LHCN-M2 (cell line): ENCODE measurements around the gene PCCA. TPM values are rescaled to one million over a fixed set of nuclear protein-coding genes. Genes with fewer than 3 reads are reported as not detected.
"Not testable (repeated sequence)": the region's sequence is repeated elsewhere in the genome, so short reads cannot be mapped to it uniquely, and the experiment has no call there.

Experiments used
- DNase-seq: peaks from one replicate; pipeline ENCODE4 v3.0.0-alpha.2; 2012; ENCODE audit warnings: low read depth
- total RNA-seq: library from RNA; depleted of rRNA; stranded (reverse); fragments of >200 nt; gene quantifications from 2 replicates; pipeline ENCODE4 v1.2.3, GENCODE V29; 2014

The PCCA gene
- total RNA-seq, 1 experiment from 2014 or later = 10.5 TPM

- DNase-seq = no peak
These were observed 434.5 kb downstream of the PCCA start for GRCh38 chr13:100523411-100523810.

GRCh38 chr13:100523981-100524386 lies 435.1 kb downstream of the PCCA start:
- DNase-seq = no peak

DNA sequence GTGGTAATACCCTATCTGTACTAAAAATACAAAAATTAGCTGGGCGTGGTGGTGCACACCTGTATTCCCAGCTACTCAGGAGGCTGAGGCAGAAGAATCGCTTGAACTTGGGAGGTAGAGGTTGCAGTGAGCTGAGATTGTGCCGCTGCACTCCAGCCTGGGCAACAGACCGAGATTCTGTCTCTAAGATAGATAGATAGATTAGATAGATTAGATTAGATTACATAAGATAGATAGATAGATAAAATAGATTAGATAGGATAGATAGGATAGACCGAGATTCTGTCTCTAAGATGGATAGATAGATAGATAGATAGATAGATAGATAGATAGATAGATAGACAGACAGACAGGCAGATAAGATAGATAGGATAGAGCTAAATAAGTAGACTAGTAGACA lies 435.8 kb downstream of the PCCA start:
- DNase-seq = not testable (repeated sequence)

- DNase-seq = no peak
These were observed 436.8 kb downstream of the PCCA start for GRCh38 chr13:100525453-100526317.

- DNase-seq = no peak
These were observed 437.6 kb downstream of the PCCA start for GRCh38 chr13:100526318-100527000.

DNA sequence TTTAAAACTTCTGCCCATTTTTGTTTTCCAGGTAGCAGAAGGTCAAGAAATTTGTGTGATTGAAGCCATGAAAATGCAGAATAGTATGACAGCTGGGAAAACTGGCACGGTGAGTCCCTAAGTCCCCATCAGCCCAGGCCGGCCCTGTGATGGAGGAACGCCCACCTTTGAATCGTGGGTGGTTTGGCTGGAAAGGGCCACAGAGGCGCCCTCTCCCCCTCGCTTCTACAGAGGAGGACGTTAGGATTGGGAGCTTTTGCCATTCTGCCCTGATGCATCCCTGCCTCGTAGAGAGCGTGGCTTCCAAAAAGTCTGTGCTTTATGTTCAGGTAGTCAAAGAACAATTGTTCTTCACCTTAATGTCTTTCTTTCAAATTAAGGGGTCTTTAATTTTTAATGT lies 438.8 kb downstream of the PCCA start:
- no peak for DNase-seq

DNA sequence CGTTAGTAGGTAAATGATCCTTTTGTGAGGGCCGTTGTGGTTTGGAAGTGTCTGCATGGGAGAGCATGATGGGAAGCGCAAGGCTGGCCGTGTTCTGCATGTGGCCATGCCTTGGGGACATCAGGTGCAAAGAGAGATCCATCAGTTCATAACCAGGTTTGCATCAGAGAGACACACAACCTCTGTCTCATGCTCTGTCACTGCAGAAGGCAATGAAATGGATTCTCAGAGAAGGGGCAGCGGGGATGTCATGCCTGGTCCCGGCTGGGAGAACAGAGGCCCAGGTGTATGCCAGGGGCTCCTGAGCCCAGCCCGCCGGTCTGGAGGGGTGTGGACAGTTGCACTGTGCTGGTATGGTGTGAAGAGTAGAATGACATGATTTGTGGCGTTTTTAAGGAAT lies 439.5 kb downstream of the PCCA start:
- no peak for DNase-seq

DNA sequence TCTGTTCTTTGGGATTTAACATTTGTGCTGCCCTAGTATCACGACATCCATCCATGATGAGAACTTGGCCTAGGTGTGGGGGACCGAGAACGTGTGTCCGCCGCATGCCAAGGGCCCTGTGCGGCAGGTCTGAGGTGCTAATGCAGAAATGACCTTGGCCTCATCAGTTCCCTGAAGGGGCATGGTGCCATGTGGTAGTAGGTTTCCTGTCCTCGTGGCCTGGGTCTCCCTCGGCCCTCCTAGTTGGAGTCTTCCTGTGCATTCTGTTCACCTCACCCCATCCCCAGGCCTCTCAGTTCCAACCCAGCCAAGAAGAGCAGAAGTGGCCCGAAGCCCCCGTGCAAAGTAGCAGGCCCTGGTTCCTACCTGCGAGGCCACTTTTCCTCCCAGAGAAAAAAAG lies 439.9 kb downstream of the PCCA start:
- DNase-seq = no peak

GRCh38 chr13:100529666-100530377 lies 440.9 kb downstream of the PCCA start:
- DNase-seq = no peak

- no peak for DNase-seq
These were observed 441.8 kb downstream of the PCCA start for GRCh38 chr13:100530671-100531213.

GRCh38 chr13:100532090-100532766 lies 443.3 kb downstream of the PCCA start:
- DNase-seq = no peak

- DNase-seq = no peak
These were observed 444.0 kb downstream of the PCCA start for GRCh38 chr13:100532836-100533435.

- DNase-seq = no peak
These were observed 444.7 kb downstream of the PCCA start for GRCh38 chr13:100533588-100534041.

GRCh38 chr13:100534147-100534843 lies 445.4 kb downstream of the PCCA start:
- no peak for DNase-seq

DNA sequence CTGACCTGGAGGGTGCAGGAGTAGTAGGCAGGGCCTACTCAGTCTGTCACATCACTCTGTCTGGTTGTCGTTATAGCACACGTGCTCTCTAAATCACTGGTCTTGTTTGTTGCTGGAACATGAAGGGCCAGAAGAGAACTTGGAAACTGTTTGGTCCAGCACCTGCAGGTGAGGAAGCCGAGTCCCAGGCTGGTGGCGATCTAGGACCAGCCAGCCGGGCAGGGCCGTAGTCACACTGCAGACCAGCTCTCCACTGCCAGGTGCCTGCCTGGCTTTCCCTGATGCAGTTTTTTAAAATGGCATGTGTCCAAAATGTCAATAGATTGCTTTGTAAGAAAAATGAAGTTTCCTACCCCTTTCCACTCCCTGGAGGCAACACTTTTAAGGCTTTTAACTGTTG lies 446.0 kb downstream of the PCCA start:
- DNase-seq = no peak

DNA sequence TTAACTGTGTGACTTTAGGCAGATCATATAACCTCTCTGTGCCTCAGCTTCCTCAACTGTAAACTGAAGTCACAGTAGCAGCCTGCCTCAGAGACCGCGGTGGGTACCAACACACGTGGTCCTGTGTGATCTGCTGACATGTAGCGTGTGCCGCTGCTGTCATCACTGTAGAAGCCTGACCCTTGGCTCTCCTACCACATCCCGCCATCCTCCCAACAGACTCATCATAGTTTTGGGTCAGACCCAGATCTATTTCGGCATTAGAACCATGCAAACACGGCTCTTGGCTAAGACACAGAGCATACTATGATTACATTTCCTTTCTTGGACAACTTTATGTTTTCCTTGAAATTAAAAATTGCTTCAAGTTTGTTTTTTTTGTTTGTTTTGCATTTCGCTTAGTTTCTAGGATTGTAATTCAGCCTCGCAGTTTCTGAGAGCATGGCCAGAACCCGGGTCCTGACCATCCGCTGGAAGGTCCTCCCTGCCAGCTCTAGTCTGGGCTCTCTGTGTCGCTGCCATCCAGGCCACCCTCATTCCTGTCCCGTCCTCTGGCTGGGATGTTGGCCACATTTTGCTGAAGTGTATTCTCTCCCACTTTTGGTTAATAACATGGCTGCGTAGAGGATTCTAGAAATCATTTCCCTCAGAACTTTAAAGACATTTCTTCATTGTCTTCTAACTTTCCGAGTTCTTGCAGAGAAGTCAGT lies 446.7 kb downstream of the PCCA start:
- DNase-seq = no peak

- DNase-seq = no peak
These were observed 447.8 kb downstream of the PCCA start for GRCh38 chr13:100536643-100537180.

DNA sequence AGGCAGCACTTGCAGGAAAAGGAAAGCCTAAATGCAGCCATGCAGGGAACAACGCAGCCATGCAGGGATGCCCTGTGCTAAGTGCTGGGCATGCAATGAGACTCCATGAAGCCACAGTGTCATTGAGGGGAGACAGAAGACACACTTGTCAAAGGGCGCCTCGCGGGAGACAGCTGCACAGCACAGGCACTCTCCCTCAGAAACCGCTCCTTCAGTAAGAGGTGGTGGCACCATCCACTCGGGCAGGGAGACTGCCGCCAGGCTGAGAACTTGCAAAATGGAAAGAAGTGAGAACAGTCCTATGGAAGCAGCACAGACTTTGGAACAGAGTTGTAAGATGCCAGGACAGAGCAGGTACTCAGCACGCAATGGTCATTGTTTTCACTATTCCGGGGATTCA lies 448.6 kb downstream of the PCCA start:
- DNase-seq = no peak

- DNase-seq = no peak
These were observed 449.1 kb downstream of the PCCA start for GRCh38 chr13:100537951-100538462.
